Fibroblast of skin of back (primary cell): ENCODE data around the gene ADA.
"Not testable (repeated sequence)": the region's sequence is repeated elsewhere in the genome, so short reads cannot be mapped to it uniquely, and the experiment has no call there.

Experiments used
- DNase-seq: peaks from one replicate; pipeline ENCODE4 v3.0.0-alpha.2; 2013

ADA gene

DNA sequence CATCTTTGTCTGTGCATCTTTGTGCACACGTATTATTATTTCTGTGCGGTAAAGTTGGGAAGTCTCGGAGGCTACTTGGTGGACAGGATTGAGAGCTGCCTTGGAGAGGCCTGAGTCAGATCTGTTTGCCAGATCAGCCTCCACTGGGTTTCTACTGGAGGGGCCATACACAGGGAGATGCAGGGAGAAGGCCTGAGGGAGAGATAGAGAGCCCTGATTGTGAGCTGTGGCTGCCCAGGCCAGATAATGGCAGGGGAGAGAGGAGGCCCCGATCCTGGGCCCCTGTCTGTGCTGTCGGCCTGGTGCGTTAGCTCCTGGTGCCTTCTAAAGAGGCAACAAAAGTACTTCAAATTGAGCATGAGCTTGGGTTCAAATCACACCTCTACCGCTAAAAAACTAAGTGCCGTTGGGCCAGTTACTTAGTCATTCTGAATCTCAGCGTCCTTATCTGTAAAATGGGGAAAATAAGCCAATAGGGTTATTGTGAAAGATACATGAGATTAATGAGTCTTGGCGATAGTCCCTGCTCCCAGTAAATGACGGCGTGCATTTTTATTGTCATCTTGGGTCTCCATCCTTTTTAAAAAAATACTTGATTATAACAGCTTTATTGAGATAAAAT is 27.6 kb upstream of the ADA start:
- DNase-seq = no peak

DNA sequence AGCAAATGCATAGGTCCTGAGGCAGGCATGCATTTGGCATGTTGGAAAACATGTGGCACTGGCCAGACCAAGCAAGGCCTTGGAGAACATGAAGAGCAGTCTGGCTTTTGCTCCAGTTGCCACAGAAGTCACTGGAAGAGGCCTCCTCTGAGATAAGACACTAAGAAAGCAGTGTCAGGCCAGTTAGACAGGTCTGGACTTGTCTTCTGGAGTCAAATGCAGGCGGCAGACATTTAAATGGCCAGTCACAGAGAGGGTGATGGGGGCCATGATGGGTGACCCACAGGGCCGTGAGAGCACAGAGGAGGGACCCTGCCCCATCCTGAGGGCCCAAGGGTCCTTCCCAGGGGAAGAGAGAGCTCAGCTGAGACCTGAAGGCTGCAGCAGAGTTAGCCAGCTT is 26.7 kb upstream of the ADA start:
- no peak for DNase-seq

GRCh38 chr20:44672318-44672902 is 20.9 kb upstream of the ADA start:
- DNase-seq = not testable (repeated sequence)

- DNase-seq = not testable (repeated sequence)
Observed at GRCh38 chr20:44671541-44671940, 20.0 kb upstream of the ADA start.

GRCh38 chr20:44670851-44671250 is 19.4 kb upstream of the ADA start:
- peak; percentile 88 for DNase-seq

GRCh38 chr20:44666066-44666465 is 14.6 kb upstream of the ADA start:
- DNase-seq = no peak

GRCh38 chr20:44664131-44664530 is 12.6 kb upstream of the ADA start:
- no peak for DNase-seq

- DNase-seq = no peak
Observed at GRCh38 chr20:44662261-44662660, 10.8 kb upstream of the ADA start.

- no peak for DNase-seq
Observed at GRCh38 chr20:44660581-44660980, 9.1 kb upstream of the ADA start.

GRCh38 chr20:44659931-44660330 is 8.4 kb upstream of the ADA start:
- DNase-seq = no peak

DNA sequence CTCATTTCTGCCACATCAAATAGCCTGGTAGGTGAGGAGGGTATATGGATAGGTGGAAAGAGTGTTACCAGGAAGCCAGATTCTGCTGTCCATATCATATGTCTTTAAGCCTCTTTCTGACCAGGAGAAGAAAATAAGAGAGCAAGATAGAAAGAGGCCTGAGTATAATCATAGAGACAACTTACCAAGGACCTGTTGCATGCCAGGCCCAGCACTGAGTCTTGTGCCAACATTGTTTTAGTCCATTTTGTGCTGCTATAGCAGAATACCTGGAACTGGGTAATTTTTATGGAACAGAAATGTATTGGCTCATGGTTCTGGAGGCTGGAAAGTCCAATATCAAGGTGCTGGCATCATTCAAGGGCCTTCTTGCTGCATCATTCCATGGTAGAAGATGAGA is 7.3 kb upstream of the ADA start:
- no peak for DNase-seq

GRCh38 chr20:44657875-44658274 is 6.4 kb upstream of the ADA start:
- DNase-seq = no peak

DNA sequence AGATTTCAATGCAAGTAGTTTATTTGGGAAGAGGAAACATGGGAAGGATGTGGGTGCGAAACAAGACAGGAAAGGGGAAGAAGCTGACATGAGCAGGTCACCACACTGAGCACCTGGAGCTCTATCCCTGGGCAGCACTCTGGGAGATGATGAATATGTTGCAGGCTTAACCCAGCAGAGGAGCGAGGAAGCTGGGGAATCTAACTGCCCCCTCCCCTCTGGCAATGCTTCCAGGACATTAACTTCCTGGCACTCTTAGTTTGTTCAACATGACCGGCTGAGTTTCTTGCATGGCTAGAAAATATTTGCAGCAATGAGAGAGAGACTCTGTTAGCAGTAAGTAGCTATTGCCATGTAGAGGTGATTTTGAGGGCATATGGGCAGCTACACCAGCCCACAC is 4.9 kb upstream of the ADA start:
- DNase-seq = no peak

DNA sequence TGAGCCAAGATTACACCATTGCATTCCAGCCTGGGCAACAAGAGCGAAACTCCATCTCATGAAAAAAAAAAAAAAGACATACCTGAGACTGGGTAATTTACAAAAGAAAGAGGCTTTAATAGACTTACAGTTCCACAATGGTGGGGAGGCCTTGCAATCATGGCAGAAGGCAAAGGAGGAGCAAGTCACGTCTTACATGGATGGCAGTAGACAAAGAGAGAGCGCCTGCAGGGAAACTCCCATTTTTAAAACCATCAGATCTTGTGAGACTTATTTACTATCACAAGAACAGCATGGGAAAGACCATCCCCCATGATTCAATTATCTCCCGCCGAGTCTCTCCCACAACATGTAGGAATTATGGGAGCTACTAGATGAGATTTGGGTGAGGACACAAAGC is 2.7 kb upstream of the ADA start:
- DNase-seq = not testable (repeated sequence)

GRCh38 chr20:44653546-44653945 is 2.0 kb upstream of the ADA start:
- no peak for DNase-seq

GRCh38 chr20:44651434-44651683 is 140 bp downstream of the ADA start:
- no peak for DNase-seq

DNA sequence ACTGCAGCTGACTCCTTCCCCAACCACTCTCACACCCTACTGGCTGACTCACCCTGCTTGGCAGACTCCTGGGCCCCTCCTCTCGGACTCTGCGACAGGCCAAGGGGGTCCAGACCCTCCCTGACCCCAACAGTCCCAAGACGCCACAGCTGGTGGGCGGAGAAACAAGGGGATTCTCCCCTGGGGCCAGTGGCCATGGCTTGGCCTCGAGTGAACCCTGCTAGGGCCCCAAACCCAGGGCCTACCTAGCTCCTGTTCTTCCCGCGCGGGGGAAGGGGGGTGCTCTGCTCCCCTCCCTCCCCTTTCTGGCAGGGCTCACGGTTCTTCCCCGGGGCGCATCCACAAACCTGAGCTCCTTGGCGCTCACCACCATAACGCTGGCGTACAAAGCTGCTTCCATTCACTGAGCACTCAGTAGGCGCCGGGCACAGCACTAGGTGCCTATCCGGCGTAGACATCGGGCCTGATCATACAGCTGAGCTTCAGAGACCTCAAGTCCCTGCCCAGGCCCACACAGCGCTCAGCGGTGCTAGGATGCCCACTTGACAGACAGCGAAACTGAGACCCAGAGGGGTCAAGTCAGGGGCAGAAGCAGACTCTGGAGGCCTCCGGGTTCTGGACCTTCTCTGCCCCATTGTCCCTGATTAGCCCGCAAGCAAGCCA is 597 bp downstream of the ADA start:
- peak; percentile 11 for DNase-seq

- no peak for DNase-seq
Observed at GRCh38 chr20:44649976-44650375, 1.5 kb downstream of the ADA start.

DNA sequence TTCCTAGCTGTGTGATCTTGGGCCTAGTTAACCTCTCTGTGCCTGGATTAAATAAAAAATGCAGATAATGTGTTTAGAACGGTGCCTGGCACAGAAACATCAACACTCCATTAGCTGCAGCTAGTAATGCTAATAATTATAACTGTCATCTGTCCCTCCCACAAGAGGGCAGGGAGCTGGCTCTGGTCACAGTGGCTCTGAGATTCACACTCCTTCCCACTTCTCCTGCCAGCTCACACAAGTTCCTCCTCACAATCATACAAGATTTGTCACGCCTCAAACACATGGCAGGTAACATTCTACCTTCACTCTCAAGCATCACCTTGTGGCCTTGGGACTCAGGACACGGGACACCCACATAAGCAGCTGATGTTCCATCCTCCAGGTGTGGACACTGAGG is 2.4 kb downstream of the ADA start:
- no peak for DNase-seq

DNA sequence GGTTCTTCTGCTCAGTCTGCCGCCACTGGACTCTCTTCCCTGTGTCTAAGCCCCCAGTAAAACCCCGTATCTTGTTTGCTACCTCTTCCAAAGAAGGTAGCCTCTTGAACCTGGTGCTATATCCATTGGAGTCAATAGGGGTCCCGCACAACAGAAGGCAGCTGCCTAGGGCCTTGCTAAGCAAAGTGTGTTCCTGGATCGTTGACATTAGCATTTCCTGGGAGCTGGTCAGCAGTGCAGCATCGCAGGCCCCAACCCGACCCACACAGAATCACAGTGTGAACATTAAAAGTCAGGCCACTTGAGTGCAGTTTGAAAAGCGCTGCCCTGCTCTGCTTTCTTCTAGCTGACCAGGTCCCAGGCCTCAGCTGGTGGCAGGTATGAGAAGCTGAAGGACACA is 2.9 kb downstream of the ADA start:
- DNase-seq = no peak

DNA sequence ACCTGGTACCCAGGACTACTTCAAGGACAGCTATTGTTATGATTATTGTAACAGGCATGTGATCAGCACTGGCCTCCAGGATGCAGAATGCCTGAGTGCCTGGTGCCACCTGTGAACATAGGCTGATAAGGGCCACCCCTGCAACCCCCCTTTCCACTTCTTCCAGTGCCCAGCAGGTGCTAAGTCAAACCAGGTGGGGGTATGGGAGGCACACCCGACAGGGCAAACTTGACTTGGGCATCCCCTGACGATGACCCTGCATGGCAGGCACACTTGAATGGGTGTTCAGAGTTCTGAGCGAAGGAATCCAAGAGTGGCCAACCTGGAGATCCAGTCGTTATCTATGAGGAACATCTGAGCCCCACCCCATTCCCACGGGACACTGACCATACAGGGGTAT is 3.4 kb downstream of the ADA start:
- no peak for DNase-seq

DNA sequence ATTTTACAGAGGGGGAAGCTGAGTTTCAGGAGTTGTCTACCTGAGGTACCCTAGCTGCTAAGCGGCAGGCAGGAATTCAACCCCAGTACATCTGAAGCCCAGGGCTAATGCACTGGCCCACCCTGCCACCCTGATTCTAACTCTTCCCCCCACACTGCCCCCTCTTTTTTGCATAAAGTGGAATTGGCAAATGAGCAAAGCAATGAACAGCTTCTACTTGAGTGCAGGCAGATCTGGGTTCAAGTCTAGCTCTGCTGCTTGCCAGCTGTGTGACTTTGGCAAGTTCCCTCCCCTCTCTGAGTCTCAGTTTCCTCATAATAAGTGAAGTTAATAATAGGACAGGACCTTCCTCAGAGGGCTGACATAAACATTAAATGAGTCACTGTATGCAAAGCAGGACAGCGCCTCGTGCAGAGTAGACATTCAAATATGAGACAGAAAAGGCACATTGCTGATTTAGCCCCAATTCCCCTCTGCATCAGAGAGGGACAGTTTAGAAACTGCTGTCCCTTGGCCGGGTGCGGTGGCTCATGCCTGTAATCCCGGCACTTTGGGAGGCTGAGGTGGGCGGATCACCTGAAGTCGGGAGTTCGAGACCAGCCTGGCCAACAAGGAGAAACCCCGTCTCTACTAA is 4.7 kb downstream of the ADA start:
- peak; percentile 80 for DNase-seq

- peak; percentile 56 for DNase-seq
Observed at GRCh38 chr20:44646023-44646640, 5.4 kb downstream of the ADA start.

GRCh38 chr20:44644667-44645131 is 6.8 kb downstream of the ADA start:
- no peak for DNase-seq
